Measurements from ENCODE around the gene LRP8. TPM values are rescaled to one million over a fixed set of nuclear protein-coding genes. Genes with fewer than 3 reads are reported as not detected.

The LRP8 gene
- total RNA-seq, 1 experiment from 2014 or later, result 69.5 TPM

DNA sequence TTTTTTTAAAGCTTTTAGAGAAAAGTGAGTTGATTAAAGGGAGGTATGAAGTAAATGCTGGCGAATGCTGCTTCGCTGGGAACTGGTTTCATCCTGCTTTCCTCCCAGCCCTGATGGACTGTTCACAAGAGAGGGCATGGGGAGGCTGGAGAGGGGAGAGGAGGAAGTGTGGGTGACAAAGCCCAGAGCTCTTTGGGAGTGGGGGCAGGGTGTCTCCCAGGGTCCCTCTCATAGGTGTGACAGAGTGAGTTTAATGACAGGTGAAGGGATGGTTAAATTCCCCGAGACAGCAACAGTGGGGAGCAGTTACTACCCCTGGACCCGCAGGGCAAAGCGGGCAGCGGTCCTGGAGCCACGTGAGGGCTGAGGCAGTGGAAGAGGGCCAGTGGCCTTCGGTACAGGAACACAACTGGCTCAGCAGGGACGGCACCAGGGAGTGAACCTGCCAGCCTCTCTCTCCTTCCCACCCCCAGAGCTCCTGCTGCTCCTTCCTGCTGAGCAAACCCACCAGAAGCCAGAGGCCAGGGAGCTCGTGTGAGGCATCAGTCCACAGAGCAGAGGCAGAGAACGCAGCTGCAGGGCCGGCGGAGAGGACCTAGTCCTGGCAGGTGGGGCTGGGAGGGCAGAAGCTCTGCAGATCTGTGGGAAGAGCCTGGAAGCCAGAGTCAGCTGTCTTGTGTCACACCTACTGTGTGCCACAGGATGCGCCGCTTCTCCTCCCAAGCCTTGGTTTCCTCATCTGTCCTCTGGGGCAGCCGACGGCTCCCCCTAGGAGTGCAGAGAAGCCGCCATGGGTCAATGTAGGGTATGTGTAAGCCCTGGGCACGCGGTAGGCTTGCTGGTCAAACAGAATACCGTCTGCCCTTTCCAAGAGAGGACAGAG lies 20.9 kb upstream of the LRP8 start:
- Mint-ChIP-seq H3K4me3 (no peak overlapping the region), H3K36me3 (no peaks in the 10 kb centered on the region), H3K4me1 (peaks cover 19% of the 10 kb centered on the region), H3K27ac (no peak overlapping the region), H3K27me3 (ENCODE audit: low read depth) (peaks cover 11% of the 10 kb centered on the region), H3K9me3 (no peaks in the 10 kb centered on the region)
- ATAC-seq (peak; percentile 26), DNase-seq (ENCODE audit: low spot score) (no peak)
- TF ChIP-seq ZNF121 (CRISPR knock-in tag; IDR thresholded peaks at IDR 0.05) (no peak), ZNF423 (CRISPR knock-in tag; IDR thresholded peaks at IDR 0.05) (0 out of 2 replicates have a peak, but pooled peaks have one; percentile 43)
- CTCF ChIA-PET, result no interaction called here
- POLR2A ChIA-PET, result interaction anchor here (1.2 kb wide), 1 partner anchor 22 kb away, joined by 3 read pairs; no protein-coding TSS in a partner anchor

DNA sequence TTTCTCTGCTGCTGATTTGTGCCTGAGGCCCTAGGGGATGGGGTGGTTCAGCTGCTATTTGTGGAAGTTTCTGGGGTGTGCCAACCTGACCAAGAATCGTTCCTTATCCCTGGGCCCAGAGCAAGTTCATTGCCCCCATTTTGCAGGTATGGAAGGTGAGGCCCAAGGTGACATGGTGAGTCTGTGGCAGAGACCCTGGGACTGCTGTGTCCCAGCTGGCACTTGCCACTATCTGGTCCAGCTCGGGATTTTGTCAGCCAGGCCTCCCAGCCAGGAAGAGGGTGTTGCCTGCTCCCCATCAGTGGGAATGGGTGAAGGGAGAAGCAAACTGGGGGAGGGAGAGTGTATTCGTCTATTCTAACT lies 18.9 kb upstream of the LRP8 start:
- DNase-seq (ENCODE audit: low spot score) (no peak), ATAC-seq (no peak)
- no peak overlapping the region for H3K4me3 Mint-ChIP-seq
- ChIA-PET CTCF (no interaction called here), POLR2A (no interaction called here)
- no peaks in the 10 kb centered on the region for H3K36me3 Mint-ChIP-seq
- peaks cover 24% of the 10 kb centered on the region for H3K27me3 Mint-ChIP-seq (ENCODE audit: low read depth)
- H3K27ac Mint-ChIP-seq, result no peak overlapping the region
- peaks cover 16% of the 10 kb centered on the region for H3K4me1 Mint-ChIP-seq
- TF ChIP-seq CREM (CRISPR knock-in tag; IDR thresholded peaks at IDR 0.05), result no peak
- no peak for TF ChIP-seq EMX1 (CRISPR knock-in tag; IDR thresholded peaks at IDR 0.05)
- TF ChIP-seq, protein P1, sequence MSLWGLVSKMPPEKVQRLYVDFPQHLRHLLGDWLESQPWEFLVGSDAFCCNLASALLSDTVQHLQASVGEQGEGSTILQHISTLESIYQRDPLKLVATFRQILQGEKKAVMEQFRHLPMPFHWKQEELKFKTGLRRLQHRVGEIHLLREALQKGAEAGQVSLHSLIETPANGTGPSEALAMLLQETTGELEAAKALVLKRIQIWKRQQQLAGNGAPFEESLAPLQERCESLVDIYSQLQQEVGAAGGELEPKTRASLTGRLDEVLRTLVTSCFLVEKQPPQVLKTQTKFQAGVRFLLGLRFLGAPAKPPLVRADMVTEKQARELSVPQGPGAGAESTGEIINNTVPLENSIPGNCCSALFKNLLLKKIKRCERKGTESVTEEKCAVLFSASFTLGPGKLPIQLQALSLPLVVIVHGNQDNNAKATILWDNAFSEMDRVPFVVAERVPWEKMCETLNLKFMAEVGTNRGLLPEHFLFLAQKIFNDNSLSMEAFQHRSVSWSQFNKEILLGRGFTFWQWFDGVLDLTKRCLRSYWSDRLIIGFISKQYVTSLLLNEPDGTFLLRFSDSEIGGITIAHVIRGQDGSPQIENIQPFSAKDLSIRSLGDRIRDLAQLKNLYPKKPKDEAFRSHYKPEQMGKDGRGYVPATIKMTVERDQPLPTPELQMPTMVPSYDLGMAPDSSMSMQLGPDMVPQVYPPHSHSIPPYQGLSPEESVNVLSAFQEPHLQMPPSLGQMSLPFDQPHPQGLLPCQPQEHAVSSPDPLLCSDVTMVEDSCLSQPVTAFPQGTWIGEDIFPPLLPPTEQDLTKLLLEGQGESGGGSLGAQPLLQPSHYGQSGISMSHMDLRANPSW (CRISPR knock-in tag; conservative IDR thresholded peaks at IDR 0.05; ENCODE audit: low read depth), result no peak
- TF ChIP-seq, protein P2, sequence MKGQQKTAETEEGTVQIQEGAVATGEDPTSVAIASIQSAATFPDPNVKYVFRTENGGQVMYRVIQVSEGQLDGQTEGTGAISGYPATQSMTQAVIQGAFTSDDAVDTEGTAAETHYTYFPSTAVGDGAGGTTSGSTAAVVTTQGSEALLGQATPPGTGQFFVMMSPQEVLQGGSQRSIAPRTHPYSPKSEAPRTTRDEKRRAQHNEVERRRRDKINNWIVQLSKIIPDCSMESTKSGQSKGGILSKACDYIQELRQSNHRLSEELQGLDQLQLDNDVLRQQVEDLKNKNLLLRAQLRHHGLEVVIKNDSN (CRISPR knock-in tag; IDR thresholded peaks at IDR 0.05), result no peak
- no peaks in the 10 kb centered on the region for H3K9me3 Mint-ChIP-seq

DNA sequence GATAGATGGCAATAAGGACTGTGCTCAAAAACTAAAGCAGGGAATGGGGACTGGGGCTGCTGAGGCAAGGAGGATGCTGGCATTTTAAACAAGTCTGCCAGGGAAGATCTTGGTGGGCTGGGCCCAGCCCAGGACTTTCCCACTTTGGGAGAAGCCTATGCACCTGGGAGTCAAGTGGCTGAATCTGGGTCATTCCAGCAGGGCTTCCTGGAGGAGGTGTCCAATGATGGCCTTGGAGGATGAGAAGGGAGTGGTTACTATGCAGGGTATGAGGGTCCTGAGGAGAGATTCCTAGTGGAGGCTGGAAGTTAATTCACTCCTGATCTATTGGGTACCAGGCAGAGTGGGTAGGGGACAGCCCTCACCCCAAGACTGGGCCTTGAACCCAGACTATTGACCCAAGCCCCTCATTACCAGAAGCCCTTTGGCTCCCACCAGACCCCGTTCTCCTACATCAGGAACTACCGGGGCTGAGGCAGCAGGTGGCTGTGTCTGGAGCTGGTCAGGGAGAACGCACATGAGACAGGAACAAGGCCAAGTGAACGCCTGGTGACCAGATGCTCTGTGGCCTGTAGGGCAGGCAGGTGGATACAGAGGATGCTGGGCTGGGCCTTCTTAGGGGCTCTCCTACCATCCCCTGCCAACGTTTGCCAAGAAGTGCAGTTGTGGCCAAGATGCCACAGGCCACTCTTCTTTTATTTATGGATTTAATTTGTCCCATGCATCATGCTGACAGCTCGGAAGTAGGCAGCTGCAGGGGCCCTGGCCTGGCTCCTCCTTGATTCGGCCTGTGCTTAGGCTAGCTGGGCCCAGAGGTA lies 18.3 kb upstream of the LRP8 start:
- Mint-ChIP-seq H3K36me3 (no peaks in the 10 kb centered on the region), H3K27ac (no peak overlapping the region), H3K4me3 (no peak overlapping the region), H3K4me1 (peaks cover 13% of the 10 kb centered on the region), H3K27me3 (ENCODE audit: low read depth) (peaks cover 29% of the 10 kb centered on the region), H3K9me3 (peaks cover 5% of the 10 kb centered on the region)
- ATAC-seq (no peak), DNase-seq (ENCODE audit: low spot score) (no peak)
- CTCF ChIA-PET, result interaction anchor here (3.7 kb wide), 1 partner anchor 47 kb away, joined by 10 read pairs; no protein-coding TSS in a partner anchor
- TF ChIP-seq EMX1 (CRISPR knock-in tag; IDR thresholded peaks at IDR 0.05) (no peak), JUN (CRISPR knock-in tag; IDR thresholded peaks at IDR 0.05) (no peak)
- POLR2A ChIA-PET, result no interaction called here

- H3K4me3 Mint-ChIP-seq, result no peak overlapping the region
- ATAC-seq, result no peak
- TF ChIP-seq HMGA2 (CRISPR knock-in tag; IDR thresholded peaks at IDR 0.05), result no peak
- no peak for TF ChIP-seq IRF2 (CRISPR knock-in tag; IDR thresholded peaks at IDR 0.05; ENCODE audit: borderline replicate concordance, low read depth)
- no peak for TF ChIP-seq ATF1 (CRISPR knock-in tag; IDR thresholded peaks at IDR 0.05)
- TF ChIP-seq OVOL2 (CRISPR knock-in tag; IDR thresholded peaks at IDR 0.05; ENCODE audit: borderline replicate concordance), result no peak
- TF ChIP-seq ZNF263 (CRISPR knock-in tag; IDR thresholded peaks at IDR 0.05; ENCODE audit: low read depth), result no peak
- no peak for TF ChIP-seq ERG (CRISPR knock-in tag; IDR thresholded peaks at IDR 0.05)
- TF ChIP-seq, protein P3, sequence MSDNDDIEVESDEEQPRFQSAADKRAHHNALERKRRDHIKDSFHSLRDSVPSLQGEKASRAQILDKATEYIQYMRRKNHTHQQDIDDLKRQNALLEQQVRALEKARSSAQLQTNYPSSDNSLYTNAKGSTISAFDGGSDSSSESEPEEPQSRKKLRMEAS (CRISPR knock-in tag; IDR thresholded peaks at IDR 0.05), result no peak
- no peak for TF ChIP-seq USF2 (CRISPR knock-in tag; IDR thresholded peaks at IDR 0.05)
- TF ChIP-seq, protein P4, sequence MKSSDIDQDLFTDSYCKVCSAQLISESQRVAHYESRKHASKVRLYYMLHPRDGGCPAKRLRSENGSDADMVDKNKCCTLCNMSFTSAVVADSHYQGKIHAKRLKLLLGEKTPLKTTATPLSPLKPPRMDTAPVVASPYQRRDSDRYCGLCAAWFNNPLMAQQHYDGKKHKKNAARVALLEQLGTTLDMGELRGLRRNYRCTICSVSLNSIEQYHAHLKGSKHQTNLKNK (CRISPR knock-in tag; IDR thresholded peaks at IDR 0.05), result no peak
- TF ChIP-seq E2F1 (CRISPR knock-in tag; IDR thresholded peaks at IDR 0.05), result no peak
Observed at GRCh38 chr1:53344921-53345838, 17.3 kb upstream of the LRP8 start.

More at GRCh38 chr1:53344921-53345838, 17.3 kb upstream of the LRP8 start:
- H3K27me3 Mint-ChIP-seq (ENCODE audit: low read depth), result peaks cover 28% of the 10 kb centered on the region
- POLR2A ChIA-PET, result no interaction called here
- H3K27ac Mint-ChIP-seq, result no peak overlapping the region
- DNase-seq (ENCODE audit: low spot score), result no peak
- H3K36me3 Mint-ChIP-seq, result no peaks in the 10 kb centered on the region
- peaks cover 3% of the 10 kb centered on the region for H3K4me1 Mint-ChIP-seq
- CTCF ChIA-PET, result interaction anchor here (3.7 kb wide), 1 partner anchor 48 kb away, joined by 10 read pairs; no protein-coding TSS in a partner anchor
- peaks cover 9% of the 10 kb centered on the region for H3K9me3 Mint-ChIP-seq
